GM23338 (cell line): Measurements from ENCODE around the gene UNC45B. TPM values are rescaled to one million over a fixed set of nuclear protein-coding genes. Genes with fewer than 3 reads are reported as not detected.

ENCODE experiments used
- ATAC-seq: fragments of 200-7000 bp; cut with Tn5 transposase; 3 replicates; pipeline ENCODE4 v1.9.1; 2020
- DNase-seq: peaks from one replicate; pipeline ENCODE4 v3.0.0-alpha.2; 2015; ENCODE audit warnings: low spot score
- H2AFZ ChIP-seq: fragments of 200-600 bp; sonication (generic); 2 replicates; pipeline ENCODE4 v1.8.0; 2016; ENCODE audit warnings: antibody characterized with exemption, mild to moderate bottlenecking, moderate library complexity
- H3F3A ChIP-seq: fragments of 200-600 bp; sonication (generic); replicated peaks from 2 replicates; pipeline ENCODE4 v1.8.0; 2017; ENCODE audit warnings: antibody characterized with exemption, mixed run types, low read depth
- H3K27ac ChIP-seq: fragments of 200-600 bp; sonication (generic); 2 replicates; pipeline ENCODE4 v1.6.1; 2016; ENCODE audit warnings: low read depth
- H3K27me3 ChIP-seq: fragments of 200-600 bp; sonication (generic); 2 replicates; pipeline ENCODE4 v1.8.0; 2016; ENCODE audit warnings: mild to moderate bottlenecking, mixed run types, moderate library complexity; ENCODE audit not compliant: insufficient read depth
- H3K36me3 ChIP-seq: fragments of 200-600 bp; sonication (generic); 2 replicates; pipeline ENCODE4 v1.8.0; 2016; ENCODE audit warnings: mild to moderate bottlenecking; ENCODE audit not compliant: insufficient read depth
- H3K4me1 ChIP-seq: fragments of 200-600 bp; sonication (generic); 2 replicates; pipeline ENCODE4 v1.8.0; 2016; ENCODE audit warnings: mild to moderate bottlenecking, moderate library complexity; ENCODE audit not compliant: insufficient read depth
- H3K4me2 ChIP-seq: fragments of 200-600 bp; sonication (generic); 2 replicates; pipeline ENCODE4 v1.7.1; 2017; ENCODE audit warnings: mixed run types
- H3K4me3 ChIP-seq: fragments of 200-600 bp; sonication (generic); 2 replicates; pipeline ENCODE4 v1.6.1; 2016; ENCODE audit warnings: mixed run types
- H3K79me2 ChIP-seq: fragments of 200-600 bp; sonication (generic); replicated peaks from 2 replicates; pipeline ENCODE4 v1.8.0; 2017; ENCODE audit warnings: mild to moderate bottlenecking; ENCODE audit not compliant: insufficient read depth
- H3K9me2 ChIP-seq: fragments of 200-600 bp; sonication (generic); 2 replicates; pipeline ENCODE4 v1.8.0; 2017; ENCODE audit not compliant: insufficient read depth
- H4K20me1 ChIP-seq: fragments of 200-600 bp; sonication (generic); replicated peaks from 2 replicates; pipeline ENCODE4 v1.8.0; 2017; ENCODE audit warnings: mild to moderate bottlenecking; ENCODE audit not compliant: insufficient read depth
- H3K27ac Mint-ChIP-seq: 2 replicates; pipeline ENCODE4 v1.8.0; 2020; ENCODE audit warnings: inconsistent platforms, mild to moderate bottlenecking, moderate library complexity, mixed read lengths
- H3K27me3 Mint-ChIP-seq: 3 replicates; pipeline ENCODE4 v1.8.0; 2022; ENCODE audit warnings: low read depth, mild to moderate bottlenecking, moderate library complexity, mixed read lengths, inconsistent platforms; ENCODE audit not compliant: insufficient read depth, poor library complexity
- H3K36me3 Mint-ChIP-seq: 3 replicates; pipeline ENCODE4 v1.8.0; 2021; ENCODE audit warnings: low read depth, mild to moderate bottlenecking, inconsistent platforms, moderate library complexity, mixed read lengths
- H3K4me1 Mint-ChIP-seq: 3 replicates; pipeline ENCODE4 v1.8.0; 2020; ENCODE audit warnings: mild to moderate bottlenecking, inconsistent platforms, mixed read lengths
- H3K4me3 Mint-ChIP-seq: 3 replicates; pipeline ENCODE4 v1.8.0; 2021; ENCODE audit warnings: moderate library complexity, mild to moderate bottlenecking, inconsistent platforms, mixed read lengths
- H3K9me3 Mint-ChIP-seq: 3 replicates; pipeline ENCODE4 v1.8.0; 2020; ENCODE audit warnings: moderate library complexity, mild to moderate bottlenecking, inconsistent platforms, mixed read lengths
- CREB1 ChIP-seq: fragments of 250-450 bp; sonication (Bioruptor Pico); IDR thresholded peaks from 2 replicates; pipeline ENCODE4 v1.5.0; 2020; ENCODE audit warnings: low read depth, mild to moderate bottlenecking, moderate library complexity
- CTCF ChIP-seq, 2 experiments: fragments of 200-600 bp in 1 of 2; sonication (generic) in 1 of 2; conservative IDR thresholded peaks; 2 replicates each; pipeline versions ENCODE4 v1.5.1 to v1.6.1; 2016 to 2017; ENCODE audit warnings: antibody characterized with exemption in 2 of 2, low read depth in 2 of 2, mild to moderate bottlenecking in 2 of 2, moderate library complexity in 1 of 2
- ETS1 ChIP-seq: IDR thresholded peaks from 2 replicates; pipeline ENCODE4 v1.6.1; 2016; ENCODE audit warnings: antibody characterized with exemption
- EZH2 ChIP-seq: fragments of 200-600 bp; sonication (generic); IDR thresholded peaks from one replicate; pipeline ENCODE4 v1.8.0; 2017; ENCODE audit warnings: antibody characterized with exemption, mild to moderate bottlenecking, low read depth; ENCODE audit not compliant: unreplicated experiment
- EZH2phosphoT487 ChIP-seq: fragments of 200-600 bp; sonication (generic); IDR thresholded peaks from one replicate; pipeline ENCODE4 v1.8.1; 2018; ENCODE audit warnings: antibody characterized with exemption; ENCODE audit not compliant: unreplicated experiment
- POLR2AphosphoS5 ChIP-seq: IDR thresholded peaks from 2 replicates; pipeline ENCODE4 v1.6.1; 2016; ENCODE audit warnings: antibody characterized with exemption, low read depth
- STAT1 ChIP-seq: IDR thresholded peaks from one replicate; pipeline ENCODE4 v1.6.1; 2016; ENCODE audit warnings: antibody characterized with exemption; ENCODE audit not compliant: unreplicated experiment
- ZNF114 ChIP-seq: fragments of 250-450 bp; sonication (Bioruptor Pico); IDR thresholded peaks from 2 replicates; pipeline ENCODE4 v1.5.0; 2020; ENCODE audit warnings: mild to moderate bottlenecking, moderate library complexity
- ZNF462 ChIP-seq: fragments of 250-450 bp; sonication (Bioruptor Pico); IDR thresholded peaks from 2 replicates; pipeline ENCODE4 v1.5.0; 2020; ENCODE audit warnings: mild to moderate bottlenecking, moderate library complexity
- polyA plus RNA-seq: library from polyadenylated mRNA; unstranded; fragments of >200 nt; fragmentation: Nextera tagmentation; extraction: Ambion mirVana; gene quantifications from 2 replicates; pipeline ENCODE4 v1.2.1, GENCODE V29; 2016
- total RNA-seq: library from RNA; depleted of rRNA; stranded (reverse); fragments of >200 nt; shearing (Covaris generic); gene quantifications from 2 replicates; pipeline ENCODE4 v1.2.3, GENCODE V29; 2014

UNC45B gene
- total and polyA plus RNA-seq, 2 experiments from 2014 or later = 0.03 TPM; not detected in 1

- ATAC-seq (no peak), DNase-seq (peak; percentile 10)
- Histone ChIP-seq H3K4me2 (no peak overlapping the region), H3K27me3 (no peaks in the 10 kb centered on the region), H3K79me2 (no peaks in the 10 kb centered on the region), H3K27ac (no peak overlapping the region), H4K20me1 (no peaks in the 10 kb centered on the region), H3K9me2 (no peaks in the 10 kb centered on the region; the same call in 1 of the 2 replicates), H3K4me3 (no peak overlapping the region), H2AFZ (no peak overlapping the region), H3K36me3 (no peaks in the 10 kb centered on the region), H3F3A (no peaks in the 10 kb centered on the region), H3K4me1 (no peaks in the 10 kb centered on the region)
- H3K27me3 Mint-ChIP-seq = peaks cover 8% of the 10 kb centered on the region
- no peaks in the 10 kb centered on the region for H3K4me1 Mint-ChIP-seq
- H3K4me3 Mint-ChIP-seq = no peak overlapping the region
- H3K9me3 Mint-ChIP-seq = peaks cover 8% of the 10 kb centered on the region; the same call in 2 of the 3 replicates
- peak in 1 of 2 experiments; percentile 48; a peak in 2 of 4 replicates for TF ChIP-seq CTCF (conservative IDR thresholded peaks at IDR 0.05; ENCODE audit: low read depth in 2 of 2)
- no peak for TF ChIP-seq STAT1
- H3K36me3 Mint-ChIP-seq = no peaks in the 10 kb centered on the region
- H3K27ac Mint-ChIP-seq = no peak overlapping the region
Measured at GRCh38 chr17:35184274-35184673, 36.7 kb downstream of the UNC45B start.

GRCh38 chr17:35185849-35186248 lies 38.2 kb downstream of the UNC45B start:
- Histone ChIP-seq H4K20me1 (no peaks in the 10 kb centered on the region), H3K36me3 (no peaks in the 10 kb centered on the region), H3K79me2 (no peaks in the 10 kb centered on the region), H3K4me2 (no peak overlapping the region), H3K9me2 (peaks cover 5% of the 10 kb centered on the region; the same call in 1 of the 2 replicates), H3K4me1 (no peaks in the 10 kb centered on the region), H3K4me3 (no peak overlapping the region), H3K27ac (no peak overlapping the region), H2AFZ (no peak overlapping the region), H3F3A (no peaks in the 10 kb centered on the region), H3K27me3 (no peaks in the 10 kb centered on the region)
- H3K36me3 Mint-ChIP-seq = no peaks in the 10 kb centered on the region
- H3K4me1 Mint-ChIP-seq = no peaks in the 10 kb centered on the region
- TF ChIP-seq ZNF462 (CRISPR knock-in tag) (no peak), ZNF114 (no peak), POLR2AphosphoS5 (no peak), CREB1 (CRISPR knock-in tag) (no peak), EZH2 (no peak), EZH2phosphoT487 (no peak), CTCF (conservative IDR thresholded peaks at IDR 0.05; ENCODE audit: low read depth in 2 of 2) (no peak), ETS1 (no peak)
- H3K27me3 Mint-ChIP-seq = peaks cover 8% of the 10 kb centered on the region
- no peak for DNase-seq
- no peak overlapping the region for H3K4me3 Mint-ChIP-seq
- H3K9me3 Mint-ChIP-seq = no peaks in the 10 kb centered on the region
- ATAC-seq = no peak
- no peak overlapping the region for H3K27ac Mint-ChIP-seq
